ENCODE measurements around the gene SMARCE1.

The SMARCE1 gene

GRCh38 chr17:40645943-40646342, 1.7 kb downstream of the SMARCE1 start:
- TF ChIP-seq CTCF (IDR thresholded peaks at IDR 0.05; ENCODE audit: extremely low read depth, missing control alignments) = no peak
- DNase-seq (ENCODE audit: low spot score) = no peak

GRCh38 chr17:40645291-40645690, 2.3 kb downstream of the SMARCE1 start:
- DNase-seq (ENCODE audit: low spot score) = no peak
- no peak for TF ChIP-seq CTCF (IDR thresholded peaks at IDR 0.05; ENCODE audit: extremely low read depth, missing control alignments)

- TF ChIP-seq CTCF (IDR thresholded peaks at IDR 0.05; ENCODE audit: extremely low read depth, missing control alignments) = no peak
- DNase-seq (ENCODE audit: low spot score) = no peak
These were observed 9.7 kb downstream of the SMARCE1 start for GRCh38 chr17:40637931-40638330.

- no peak for TF ChIP-seq CTCF (IDR thresholded peaks at IDR 0.05; ENCODE audit: extremely low read depth, missing control alignments)
- no peak for DNase-seq (ENCODE audit: low spot score)
These were observed 13.7 kb downstream of the SMARCE1 start for GRCh38 chr17:40633871-40634270.

- DNase-seq (ENCODE audit: low spot score) = no peak
- TF ChIP-seq CTCF (IDR thresholded peaks at IDR 0.05; ENCODE audit: extremely low read depth, missing control alignments) = no peak
These were observed 15.4 kb downstream of the SMARCE1 start for GRCh38 chr17:40632216-40632615.

- DNase-seq (ENCODE audit: low spot score) = no peak
- TF ChIP-seq CTCF (IDR thresholded peaks at IDR 0.05; ENCODE audit: extremely low read depth, missing control alignments) = no peak
These were observed 17.8 kb downstream of the SMARCE1 start for GRCh38 chr17:40629842-40630241.

- no peak for TF ChIP-seq CTCF (IDR thresholded peaks at IDR 0.05; ENCODE audit: extremely low read depth, missing control alignments)
- DNase-seq (ENCODE audit: low spot score) = no peak
These were observed 22.3 kb downstream of the SMARCE1 start for GRCh38 chr17:40625311-40625710.
